ENCODE results near the gene SYT13.
A peak's percentile ranks its signal among the peaks of the same experiment; 100 is the strongest.

- peak; percentile 32 to 79 (median 70) for TF ChIP-seq CTCF (optimal IDR thresholded peaks at IDR 0.05 in 1 of 3, IDR thresholded peaks at IDR 0.05 in 1 of 3, conservative IDR thresholded peaks at IDR 0.05 in 1 of 3; ENCODE audit: extremely low read depth in 1 of 3, insufficient read depth in 2 of 3, low read length in 3 of 3)
- TF ChIP-seq EZH2 (IDR thresholded peaks at IDR 0.05; ENCODE audit: low read length): no peak
These were observed 46.3 kb upstream of the SYT13 start for GRCh38 chr11:45332276-45332934.

Measured in keratinocyte (primary cell).